Large intestine (tissue), 3 donors: ENCODE measurements around the gene AHCYL2. TPM values are rescaled to one million over a fixed set of nuclear protein-coding genes. Genes with fewer than 3 reads are reported as not detected.

Experiments
- DNase-seq, 2 donors: peaks; one replicate each; pipeline versions ENCODE4 v3.0.0 to v3.0.0-alpha.2; 2013
- H3K27ac ChIP-seq: one replicate; pipeline ENCODE4 v1.5.1; 2013; ENCODE audit warnings: low read length
- H3K27me3 ChIP-seq: 2 replicates; pipeline ENCODE4 v1.6.1; 2013; ENCODE audit warnings: low read length; ENCODE audit not compliant: control insufficient read depth, insufficient read depth
- H3K36me3 ChIP-seq: 2 replicates; pipeline ENCODE4 v1.6.1; 2013; ENCODE audit warnings: low read length; ENCODE audit not compliant: control insufficient read depth, insufficient read depth
- H3K4me1 ChIP-seq: one replicate; pipeline ENCODE4 v1.6.1; 2013; ENCODE audit warnings: low read length; ENCODE audit not compliant: control insufficient read depth, insufficient read depth
- H3K4me3 ChIP-seq: one replicate; pipeline ENCODE4 v1.5.1; 2013; ENCODE audit warnings: low read length
- H3K9me3 ChIP-seq: one replicate; pipeline ENCODE4 v1.6.1; 2013; ENCODE audit warnings: mild to moderate bottlenecking, low read depth, low read length, moderate library complexity; ENCODE audit not compliant: control insufficient read depth
- WGBS: methylation state at CpG from one replicate; pipeline ENCODE4 v1.1.5; 2013; ENCODE audit warnings: low lambda C conversion rate; ENCODE audit not compliant: insufficient coverage; 5-methylcytosine and 5-hydroxymethylcytosine counted together
- polyA plus RNA-seq: library from polyadenylated mRNA; unstranded; fragments of 120-200 nt; gene quantifications from one replicate; pipeline ENCODE4 v1.2.1, GENCODE V29; 2013

The AHCYL2 gene
- polyA plus RNA-seq, 1 donor = 23.2 TPM

DNA sequence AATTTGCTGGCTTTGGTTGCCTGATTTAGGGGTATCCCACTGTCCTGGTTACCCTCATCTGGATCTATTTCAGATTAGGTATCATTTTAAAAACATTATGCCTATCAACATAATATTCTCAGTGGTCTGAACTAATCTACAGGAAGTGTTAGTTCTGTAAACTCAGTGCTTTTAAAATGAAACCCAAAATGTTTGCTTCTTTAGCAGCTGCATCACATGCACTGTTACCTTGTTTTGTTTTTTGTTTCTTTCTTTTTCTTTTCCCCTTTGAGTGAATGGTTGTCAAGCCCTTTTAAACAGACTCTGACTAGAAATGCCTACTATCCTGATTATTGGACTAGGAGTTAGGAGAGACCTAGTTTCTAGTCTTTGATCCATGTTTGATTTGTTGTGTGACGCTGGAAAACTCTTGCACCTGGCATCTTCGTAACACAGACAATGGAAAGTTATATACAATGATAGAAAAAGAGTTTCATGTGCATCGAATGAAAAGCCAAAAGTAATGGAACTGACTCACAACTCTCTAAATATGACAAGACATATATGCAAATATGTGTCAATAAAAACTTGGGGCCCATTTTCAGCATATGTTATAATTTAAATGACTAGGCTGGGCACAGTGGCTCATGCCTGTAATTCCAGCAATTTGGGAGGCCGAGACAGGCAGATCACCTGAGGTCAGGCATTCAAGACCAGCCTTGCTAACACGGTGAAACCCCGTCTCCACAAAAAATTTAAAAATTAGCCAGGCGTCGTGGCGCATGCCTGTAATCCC is 157.1 kb downstream of the AHCYL2 start:
- Histone ChIP-seq H3K4me3 (no peak overlapping the region), H3K27ac (no peak overlapping the region), H3K36me3 (peaks cover 5% of the 10 kb centered on the region), H3K9me3 (no peaks in the 10 kb centered on the region), H3K4me1 (no peaks in the 10 kb centered on the region), H3K27me3 (no peaks in the 10 kb centered on the region)
- DNase-seq = no peak
- no CpG with 5 or more reads among the region's 9 CpGs for WGBS

DNA sequence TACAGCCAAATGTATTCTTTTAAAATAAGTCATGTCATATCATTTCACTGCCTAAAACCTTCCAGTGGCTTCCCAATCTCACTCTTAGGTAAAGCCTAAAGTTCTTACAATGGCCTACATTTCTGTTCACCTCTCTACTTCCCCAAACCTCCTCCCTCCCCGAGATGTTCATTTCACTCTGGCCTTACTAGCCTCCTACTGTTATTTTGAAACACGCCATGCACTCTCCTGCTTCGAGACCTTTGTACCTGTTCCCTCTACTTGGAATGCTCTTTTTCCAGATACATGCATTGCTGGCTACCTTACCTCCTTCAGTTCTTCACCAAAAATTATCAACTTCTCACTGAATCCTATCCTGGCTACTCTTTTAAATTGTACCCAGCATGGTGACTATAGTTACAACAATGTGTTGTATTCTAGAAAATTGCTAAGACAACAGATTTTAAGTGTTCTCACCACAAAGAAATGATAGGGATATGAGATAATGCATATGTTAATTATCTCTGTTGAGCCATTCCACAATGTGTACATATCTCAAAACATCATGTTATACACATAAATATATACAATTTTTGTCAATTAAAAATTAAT is 158.8 kb downstream of the AHCYL2 start:
- WGBS = 29% methylated on average over 3 of the region's 3 CpGs
- H3K27ac ChIP-seq = no peak overlapping the region
- H3K36me3 ChIP-seq = peaks cover 5% of the 10 kb centered on the region
- H3K4me3 ChIP-seq = no peak overlapping the region
- H3K9me3 ChIP-seq = no peaks in the 10 kb centered on the region
- H3K4me1 ChIP-seq = no peaks in the 10 kb centered on the region
- DNase-seq = no peak
- no peaks in the 10 kb centered on the region for H3K27me3 ChIP-seq

DNA sequence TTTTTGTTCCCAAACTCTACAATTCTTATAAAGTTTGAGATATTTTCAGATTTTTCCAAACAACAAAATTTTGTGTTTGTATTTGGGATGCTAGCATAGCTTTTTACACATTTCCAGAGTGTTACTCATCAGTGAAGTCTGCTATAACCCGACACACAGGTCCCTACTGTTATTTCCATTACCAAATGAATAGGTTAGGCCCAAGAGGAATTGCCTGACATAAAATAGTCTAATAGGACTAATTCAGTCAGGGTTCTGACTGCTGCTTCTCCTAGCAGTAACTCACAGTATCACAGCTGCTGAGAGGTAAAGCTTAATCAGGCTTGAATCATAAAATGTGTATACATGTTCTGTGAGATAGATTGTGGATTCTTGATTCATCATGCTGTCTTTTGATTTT is 160.3 kb downstream of the AHCYL2 start:
- Histone ChIP-seq H3K9me3 (no peaks in the 10 kb centered on the region), H3K27ac (no peak overlapping the region), H3K27me3 (no peaks in the 10 kb centered on the region), H3K36me3 (peaks cover 3% of the 10 kb centered on the region), H3K4me3 (no peak overlapping the region), H3K4me1 (no peaks in the 10 kb centered on the region)
- no CpG with 5 or more reads among the region's 1 CpG for WGBS
- DNase-seq = no peak

DNA sequence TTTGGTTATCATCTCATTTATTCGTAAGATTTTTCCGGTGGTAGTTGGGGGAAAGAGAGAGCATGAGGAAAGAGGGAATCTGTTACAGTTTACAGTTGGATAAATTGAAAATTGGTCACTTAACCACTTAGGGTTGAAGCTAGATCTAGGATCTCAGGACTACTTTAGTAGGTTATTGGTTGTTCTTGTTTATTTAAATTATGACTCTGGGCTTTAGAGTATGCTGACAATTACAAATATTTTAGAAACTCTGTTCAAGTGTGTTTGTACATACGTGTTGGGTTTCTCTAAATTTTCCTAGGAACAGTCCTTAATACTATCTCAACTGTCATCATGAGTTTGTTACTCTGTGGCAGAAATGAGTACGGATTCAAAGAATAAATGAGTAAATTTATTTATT is 160.8 kb downstream of the AHCYL2 start:
- H3K36me3 ChIP-seq = peaks cover 2% of the 10 kb centered on the region
- 100% methylated on average over 4 of the region's 4 CpGs for WGBS

GRCh38 chr7:129386506-129386905 is 161.7 kb downstream of the AHCYL2 start:
- no peaks in the 10 kb centered on the region for H3K36me3 ChIP-seq
- H3K27ac ChIP-seq = no peak overlapping the region
- no peak overlapping the region for H3K4me3 ChIP-seq
- no peaks in the 10 kb centered on the region for H3K9me3 ChIP-seq
- H3K27me3 ChIP-seq = no peaks in the 10 kb centered on the region
- DNase-seq = no peak
- H3K4me1 ChIP-seq = no peaks in the 10 kb centered on the region

More for the DNA sequence above, 160.8 kb downstream of the AHCYL2 start:
- H3K4me1 ChIP-seq = no peaks in the 10 kb centered on the region
- DNase-seq = no peak
- no peak overlapping the region for H3K27ac ChIP-seq
- H3K27me3 ChIP-seq = no peaks in the 10 kb centered on the region
- H3K9me3 ChIP-seq = no peaks in the 10 kb centered on the region
- H3K4me3 ChIP-seq = no peak overlapping the region

GRCh38 chr7:129387537-129387936 is 162.7 kb downstream of the AHCYL2 start:
- Histone ChIP-seq H3K9me3 (no peaks in the 10 kb centered on the region), H3K4me1 (no peaks in the 10 kb centered on the region), H3K27ac (no peak overlapping the region), H3K4me3 (no peak overlapping the region), H3K27me3 (no peaks in the 10 kb centered on the region), H3K36me3 (peaks cover 2% of the 10 kb centered on the region)
- no peak for DNase-seq
- WGBS = 86% methylated on average over 1 of the region's 2 CpGs

DNA sequence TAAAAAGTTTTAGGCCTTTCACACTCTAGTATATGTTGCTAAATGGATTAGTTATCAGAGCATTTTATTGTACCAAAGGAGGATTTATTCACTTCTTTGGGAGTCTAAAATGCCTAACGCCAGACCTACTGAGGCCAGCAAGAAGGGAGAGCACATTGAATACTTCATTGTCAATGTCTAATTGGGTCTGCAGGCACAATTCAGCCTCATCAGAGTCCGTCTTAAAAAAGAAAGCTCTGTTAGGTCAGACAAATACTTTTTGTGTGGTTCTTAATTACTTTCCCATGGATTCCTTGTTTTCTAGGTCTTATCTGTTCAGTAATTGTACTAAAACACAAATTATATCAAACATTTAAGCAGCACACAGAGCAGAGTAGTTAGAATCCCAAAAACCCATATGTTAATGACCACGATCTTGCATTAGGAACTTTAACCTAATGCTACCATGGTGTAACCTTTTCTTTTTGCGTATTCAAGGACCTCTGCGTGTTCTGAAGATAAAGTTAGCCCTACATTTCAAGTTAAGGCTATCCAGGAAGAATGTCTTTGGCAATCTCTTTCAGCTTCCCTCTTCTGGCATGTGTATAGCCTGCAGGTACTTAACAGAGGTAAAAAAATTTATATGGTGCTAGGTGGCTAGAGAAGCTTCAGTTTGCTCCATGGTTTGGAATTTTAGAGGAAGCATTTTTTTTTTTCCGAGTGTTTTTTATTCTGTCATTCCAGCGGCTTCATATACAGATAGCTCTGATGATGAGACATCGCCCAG is 163.7 kb downstream of the AHCYL2 start:
- 100% methylated on average over 1 of the region's 8 CpGs for WGBS
- Histone ChIP-seq H3K4me3 (no peak overlapping the region), H3K9me3 (no peaks in the 10 kb centered on the region), H3K4me1 (no peaks in the 10 kb centered on the region), H3K36me3 (peaks cover 2% of the 10 kb centered on the region), H3K27ac (no peak overlapping the region), H3K27me3 (no peaks in the 10 kb centered on the region)
- no peak for DNase-seq

DNA sequence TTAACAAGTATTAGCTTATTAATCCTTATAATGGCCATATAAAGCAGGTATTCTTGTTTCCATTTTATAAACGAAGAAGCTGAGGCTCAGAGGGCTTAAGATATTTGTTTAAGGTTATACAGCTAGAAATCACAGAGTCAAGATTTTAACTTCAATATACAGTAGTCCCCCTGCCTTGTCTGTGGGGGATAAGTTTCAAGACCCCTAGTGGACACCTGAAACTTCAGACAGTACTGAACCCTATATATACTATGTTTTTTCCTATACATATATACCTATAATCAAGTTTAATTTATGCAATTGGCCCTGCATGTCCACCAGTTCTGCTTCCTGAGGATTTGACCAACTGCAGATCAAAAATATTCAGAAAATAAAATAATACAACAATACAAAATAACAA is 165.0 kb downstream of the AHCYL2 start:
- no CpG with 5 or more reads among the region's 1 CpG for WGBS
- H3K4me1 ChIP-seq = no peaks in the 10 kb centered on the region
- no peak for DNase-seq

DNA sequence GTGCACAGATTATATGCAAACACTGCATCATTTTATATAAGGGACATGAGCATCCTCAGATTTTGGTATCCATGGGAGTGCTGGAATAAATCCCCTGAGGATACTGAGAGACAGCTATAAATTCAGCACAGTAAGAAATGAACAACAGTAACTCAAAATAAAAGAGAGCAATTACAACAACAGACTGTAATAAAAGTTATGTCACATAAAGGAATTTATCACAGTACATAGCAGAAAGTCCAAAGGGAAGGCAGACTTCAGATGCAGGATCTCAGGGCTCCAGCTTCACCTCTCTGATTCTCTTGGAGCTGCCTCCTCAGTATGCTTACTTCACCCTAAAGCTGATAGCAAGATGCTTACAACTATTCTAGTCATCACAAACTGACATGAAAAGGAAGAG is 165.5 kb downstream of the AHCYL2 start:
- Histone ChIP-seq H3K4me3 (no peak overlapping the region), H3K4me1 (no peaks in the 10 kb centered on the region), H3K27ac (no peak overlapping the region), H3K9me3 (no peaks in the 10 kb centered on the region), H3K36me3 (peaks cover 2% of the 10 kb centered on the region), H3K27me3 (no peaks in the 10 kb centered on the region)
- peak; percentile 3 to 33 for DNase-seq

More for the DNA sequence above, 165.0 kb downstream of the AHCYL2 start:
- Histone ChIP-seq H3K27me3 (no peaks in the 10 kb centered on the region), H3K9me3 (no peaks in the 10 kb centered on the region), H3K36me3 (peaks cover 2% of the 10 kb centered on the region), H3K4me3 (no peak overlapping the region), H3K27ac (no peak overlapping the region)

GRCh38 chr7:129391546-129392171 is 166.8 kb downstream of the AHCYL2 start:
- H3K4me3 ChIP-seq = no peak overlapping the region
- 100% methylated on average over 1 of the region's 2 CpGs for WGBS
- no peaks in the 10 kb centered on the region for H3K9me3 ChIP-seq
- no peak overlapping the region for H3K27ac ChIP-seq
- peaks cover 2% of the 10 kb centered on the region for H3K36me3 ChIP-seq
- DNase-seq = no peak
- no peaks in the 10 kb centered on the region for H3K27me3 ChIP-seq
- H3K4me1 ChIP-seq = no peaks in the 10 kb centered on the region
